Ascending aorta (tissue), 2 donors: ENCODE results near the gene NUDT3. TPM values are rescaled to one million over a fixed set of nuclear protein-coding genes. Genes with fewer than 3 reads are reported as not detected.
A peak's percentile ranks its signal among the peaks of the same experiment; 100 is the strongest.

Experiments
- DNase-seq, 2 donors: peaks; one replicate each; pipeline ENCODE4 v3.0.0-alpha.2; 2019; ENCODE audit warnings: low spot score in 2 of 2
- H3K27ac ChIP-seq, 2 donors: fragments of 200-600 bp; sonication (generic); one replicate each; pipeline ENCODE4 v1.5.1; 2016 to 2017; ENCODE audit warnings: mild to moderate bottlenecking in 1 of 2
- H3K27me3 ChIP-seq: fragments of 200-600 bp; sonication (generic); one replicate; pipeline ENCODE4 v1.5.1; 2017
- H3K36me3 ChIP-seq, 2 donors: fragments of 200-600 bp; sonication (generic); one replicate each; pipeline ENCODE4 v1.5.1; 2016
- H3K4me1 ChIP-seq, 2 donors: fragments of 200-600 bp; sonication (generic); one replicate each; pipeline ENCODE4 v1.5.1; 2016 to 2017; ENCODE audit warnings: mild to moderate bottlenecking in 1 of 2
- H3K4me3 ChIP-seq, 2 donors: fragments of 200-600 bp; sonication (generic); one replicate each; pipeline ENCODE4 v1.5.1; 2016 to 2017; ENCODE audit warnings: mild to moderate bottlenecking in 1 of 2
- H3K9me3 ChIP-seq, 2 donors: fragments of 200-600 bp; sonication (generic); one replicate each; pipeline ENCODE4 v1.5.1; 2016
- intact Hi-C: fragments of 100-400 bp; cut with DNase I; formaldehyde crosslinking; loops from one replicate; pipeline ENCODE4 v1.15.1; 2023
- total RNA-seq: library from RNA; depleted of rRNA; stranded (reverse); fragments of >200 nt; gene quantifications from one replicate; pipeline ENCODE4 v1.1.0, GENCODE V29; 2016
- TF ChIP-seq, protein P1 (sequence below), 3 experiments: fragments of 200-600 bp in 2 of 3; fragments of 450-650 bp in 1 of 3; sonication (generic) in 2 of 3; IDR thresholded peaks; one replicate each; pipeline ENCODE4 v1.5.1; 2016 to 2019; ENCODE audit warnings: antibody characterized with exemption in 3 of 3, mild to moderate bottlenecking in 1 of 3, moderate library complexity in 1 of 3

The NUDT3 gene
- total RNA-seq, 1 donor from 2014 or later: 18.8 TPM

DNA sequence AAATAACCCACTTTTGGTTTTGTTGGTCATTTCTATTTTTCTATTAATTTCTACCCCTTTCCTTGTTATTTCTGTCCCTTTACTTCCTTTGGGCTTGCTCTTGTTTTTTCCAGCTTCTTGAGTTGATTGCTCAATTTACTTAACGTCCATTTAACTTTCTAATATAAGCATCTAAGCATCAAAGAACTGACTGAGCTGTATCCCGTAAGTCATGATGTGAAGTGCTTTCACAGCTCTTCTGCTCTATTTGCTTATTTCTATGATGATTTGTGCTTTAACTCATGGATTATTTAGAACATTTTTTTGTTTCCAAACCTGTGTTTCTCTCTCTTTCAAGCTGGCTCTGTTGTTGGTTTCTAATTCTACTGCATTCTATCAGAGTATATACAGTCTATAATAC, 87.0 kb downstream of the NUDT3 start:
- Histone ChIP-seq H3K27ac (peak overlapping the region; percentile 27 to 43), H3K4me3 (no peak overlapping the region), H3K27me3 (no peaks in the 10 kb centered on the region), H3K9me3 (no peaks in the 10 kb centered on the region), H3K4me1 (peaks cover 5 to 37% of the 10 kb centered on the region in 2 donors), H3K36me3 (no peaks in the 10 kb centered on the region)
- TF ChIP-seq, protein P1, sequence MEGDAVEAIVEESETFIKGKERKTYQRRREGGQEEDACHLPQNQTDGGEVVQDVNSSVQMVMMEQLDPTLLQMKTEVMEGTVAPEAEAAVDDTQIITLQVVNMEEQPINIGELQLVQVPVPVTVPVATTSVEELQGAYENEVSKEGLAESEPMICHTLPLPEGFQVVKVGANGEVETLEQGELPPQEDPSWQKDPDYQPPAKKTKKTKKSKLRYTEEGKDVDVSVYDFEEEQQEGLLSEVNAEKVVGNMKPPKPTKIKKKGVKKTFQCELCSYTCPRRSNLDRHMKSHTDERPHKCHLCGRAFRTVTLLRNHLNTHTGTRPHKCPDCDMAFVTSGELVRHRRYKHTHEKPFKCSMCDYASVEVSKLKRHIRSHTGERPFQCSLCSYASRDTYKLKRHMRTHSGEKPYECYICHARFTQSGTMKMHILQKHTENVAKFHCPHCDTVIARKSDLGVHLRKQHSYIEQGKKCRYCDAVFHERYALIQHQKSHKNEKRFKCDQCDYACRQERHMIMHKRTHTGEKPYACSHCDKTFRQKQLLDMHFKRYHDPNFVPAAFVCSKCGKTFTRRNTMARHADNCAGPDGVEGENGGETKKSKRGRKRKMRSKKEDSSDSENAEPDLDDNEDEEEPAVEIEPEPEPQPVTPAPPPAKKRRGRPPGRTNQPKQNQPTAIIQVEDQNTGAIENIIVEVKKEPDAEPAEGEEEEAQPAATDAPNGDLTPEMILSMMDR (IDR thresholded peaks at IDR 0.05): no peak
- DNase-seq: no peak
- intact Hi-C loops: no loop called here

DNA sequence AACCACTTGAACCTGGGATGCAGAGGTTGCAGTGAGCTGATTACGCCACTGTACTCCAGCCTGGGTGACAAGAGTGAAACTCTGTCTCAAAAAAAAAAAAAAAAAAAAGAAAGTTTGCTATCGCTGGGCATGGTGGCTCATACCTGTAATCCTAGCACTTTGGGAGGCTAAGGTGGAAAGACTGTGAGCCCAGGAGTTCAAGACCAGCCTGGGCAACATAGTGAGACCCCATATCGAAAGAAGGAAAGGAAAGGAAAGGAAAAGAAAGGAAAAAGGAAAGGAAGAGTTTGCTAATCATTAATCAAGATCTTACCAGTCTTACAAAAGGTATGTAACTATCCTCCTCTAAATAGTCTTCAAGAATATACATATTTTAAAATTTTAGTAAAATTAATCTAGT, 88.3 kb downstream of the NUDT3 start:
- DNase-seq: no peak
- no peak overlapping the region for H3K4me3 ChIP-seq
- H3K27me3 ChIP-seq: no peaks in the 10 kb centered on the region
- no peak overlapping the region for H3K27ac ChIP-seq
- no peaks in the 10 kb centered on the region for H3K36me3 ChIP-seq
- intact Hi-C loops: no loop called here
- H3K9me3 ChIP-seq: no peaks in the 10 kb centered on the region
- TF ChIP-seq, protein P1 (IDR thresholded peaks at IDR 0.05): no peak
- H3K4me1 ChIP-seq: peaks cover 5 to 41% of the 10 kb centered on the region in 2 donors

DNA sequence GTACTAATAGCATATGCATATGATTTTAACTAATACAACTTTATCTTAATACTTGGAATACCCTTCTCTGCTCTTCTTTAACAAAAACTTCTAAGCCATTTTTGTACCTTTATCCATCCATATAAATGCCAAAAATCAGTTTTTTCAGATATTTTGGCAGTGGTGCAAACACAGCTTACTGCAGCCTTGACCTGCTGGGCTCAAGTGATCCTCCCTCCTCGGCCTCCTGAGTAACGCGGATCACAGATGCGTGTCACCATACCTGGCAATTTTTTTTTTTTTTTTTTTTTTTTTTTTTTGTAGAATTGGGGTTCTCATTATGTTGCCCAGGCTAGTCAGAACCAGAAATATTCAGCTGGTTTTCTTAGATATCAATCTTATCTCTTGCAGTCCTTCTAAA, 89.5 kb downstream of the NUDT3 start:
- Histone ChIP-seq H3K4me3 (no peak overlapping the region), H3K9me3 (no peaks in the 10 kb centered on the region), H3K27ac (no peak overlapping the region), H3K4me1 (peaks cover 15 to 49% of the 10 kb centered on the region in 2 donors), H3K36me3 (no peaks in the 10 kb centered on the region), H3K27me3 (no peaks in the 10 kb centered on the region)
- no peak for DNase-seq
- TF ChIP-seq, protein P1 (IDR thresholded peaks at IDR 0.05): no peak
- intact Hi-C loops: no loop called here

DNA sequence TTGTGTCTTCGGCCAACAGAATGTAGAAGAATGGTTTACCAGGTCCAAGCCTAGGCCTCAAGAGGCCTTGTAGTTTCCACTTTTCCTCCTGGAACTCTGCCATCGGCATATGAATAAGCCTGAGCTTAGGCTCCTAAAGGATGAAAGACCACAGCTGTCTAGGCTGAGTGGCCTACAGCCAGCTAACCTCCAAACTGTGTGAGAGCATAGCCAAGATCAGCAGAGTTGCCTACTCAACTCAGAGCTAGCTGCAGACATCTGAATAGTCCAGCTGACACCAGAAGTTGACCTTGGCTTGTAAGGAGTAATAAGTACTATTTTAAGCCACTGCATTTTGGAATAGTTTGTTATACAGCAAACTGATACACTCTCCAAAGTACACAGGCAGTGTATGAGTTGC, 91.1 kb downstream of the NUDT3 start:
- Histone ChIP-seq H3K4me1 (peaks cover 17 to 39% of the 10 kb centered on the region in 2 donors), H3K27ac (peak overlapping the region; percentile 32 to 60), H3K27me3 (no peaks in the 10 kb centered on the region), H3K9me3 (no peaks in the 10 kb centered on the region), H3K36me3 (no peaks in the 10 kb centered on the region), H3K4me3 (no peak overlapping the region)
- TF ChIP-seq, protein P1 (IDR thresholded peaks at IDR 0.05): no peak
- peak in 1 of 2 donors; percentile 83 for DNase-seq
- intact Hi-C loops: loop anchor here (1.0 to 2.0 kb wide), 2 partner anchors 53 to 91 kb away; partner anchors contain the start of genes NUDT3 and SMIM29

DNA sequence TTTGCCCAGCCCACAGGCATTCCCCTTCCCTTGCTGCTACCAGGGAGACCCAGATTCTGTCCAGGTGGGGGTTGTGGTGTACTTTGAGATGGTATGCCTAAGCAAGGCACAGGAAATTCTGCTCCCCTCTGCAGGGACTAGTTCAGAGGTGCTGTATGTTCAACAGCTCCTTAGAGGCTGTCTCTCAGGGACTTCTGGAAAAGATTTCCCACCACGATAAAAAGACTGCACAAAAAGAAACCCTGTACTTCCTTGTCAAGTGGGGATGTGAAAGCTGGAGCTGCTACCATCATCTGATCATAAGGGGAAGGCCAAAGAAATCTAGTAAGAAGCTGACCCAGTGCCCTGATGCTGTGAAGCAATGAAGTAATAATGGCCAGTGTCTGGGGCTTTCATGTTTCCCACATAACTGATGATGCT, 92.1 kb downstream of the NUDT3 start:
- TF ChIP-seq, protein P1 (IDR thresholded peaks at IDR 0.05): no peak
- Histone ChIP-seq H3K36me3 (no peaks in the 10 kb centered on the region), H3K4me1 (peaks cover 17 to 30% of the 10 kb centered on the region in 2 donors), H3K4me3 (no peak overlapping the region), H3K27ac (peak overlapping the region; percentile 47 to 55), H3K27me3 (no peaks in the 10 kb centered on the region), H3K9me3 (no peaks in the 10 kb centered on the region)
- intact Hi-C loops: loop anchor here (2.0 kb wide), 1 partner anchor 52 kb away; the partner anchor contains the start of gene SMIM29
- DNase-seq: no peak

DNA sequence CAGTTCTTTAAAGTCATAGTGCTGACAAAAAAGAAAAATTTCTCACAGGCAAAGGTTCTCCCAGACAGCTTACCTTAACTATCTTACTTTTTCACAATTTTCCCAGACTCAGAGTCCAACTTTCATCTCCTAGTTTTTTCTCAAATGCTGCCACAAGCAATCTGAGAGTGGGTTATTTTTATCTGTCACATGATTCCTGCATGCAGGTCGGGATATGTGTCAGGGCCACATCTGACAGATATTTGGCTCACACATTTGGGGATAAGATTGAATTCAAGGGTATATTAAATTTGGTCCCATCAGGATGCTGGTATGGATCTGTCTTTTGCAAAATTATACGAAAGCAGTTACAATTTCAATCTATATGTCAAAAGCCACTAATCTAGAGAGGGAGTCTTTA, 93.5 kb downstream of the NUDT3 start:
- intact Hi-C loops: no loop called here
- Histone ChIP-seq H3K4me1 (peaks cover 17 to 29% of the 10 kb centered on the region in 2 donors), H3K27ac (no peak overlapping the region), H3K27me3 (no peaks in the 10 kb centered on the region), H3K36me3 (peaks cover 5 to 7% of the 10 kb centered on the region in 2 donors), H3K4me3 (no peak overlapping the region), H3K9me3 (no peaks in the 10 kb centered on the region)
- TF ChIP-seq, protein P1 (IDR thresholded peaks at IDR 0.05): no peak
- DNase-seq: no peak
